Femur (tissue), 1 donor: ENCODE results near the gene KCNAB1.

Source experiments
- DNase-seq: peaks from one replicate; pipeline ENCODE4 v3.0.0-alpha.2; 2017

KCNAB1 gene

DNA sequence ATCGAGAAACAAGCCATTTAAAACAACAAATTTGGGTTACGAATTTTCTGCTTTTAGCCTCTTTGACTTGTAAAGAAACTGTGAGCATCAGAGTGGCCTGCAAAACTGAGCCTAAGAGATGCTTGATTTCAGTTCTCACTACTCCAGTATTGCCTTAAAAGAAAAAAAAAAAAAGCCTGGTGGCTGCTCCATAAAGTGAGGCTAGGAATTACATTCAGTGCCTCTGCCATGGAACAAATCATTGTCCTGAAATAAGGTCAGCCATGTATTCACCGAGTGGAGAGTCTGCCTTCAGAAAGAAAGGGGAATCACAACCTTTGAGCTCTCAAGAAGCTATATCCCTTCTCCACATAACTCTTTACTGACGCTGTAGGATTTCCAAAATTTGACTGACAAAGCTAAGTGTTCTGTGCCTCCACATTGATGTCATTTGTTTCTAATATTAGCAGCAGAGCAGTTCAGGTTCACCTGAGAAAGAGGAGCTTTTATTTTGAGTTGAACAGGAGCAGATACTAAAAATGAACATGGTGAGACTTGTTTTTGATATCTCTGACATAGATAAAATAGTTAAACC lies 297.3 kb downstream of the KCNAB1 start:
- no peak for DNase-seq

DNA sequence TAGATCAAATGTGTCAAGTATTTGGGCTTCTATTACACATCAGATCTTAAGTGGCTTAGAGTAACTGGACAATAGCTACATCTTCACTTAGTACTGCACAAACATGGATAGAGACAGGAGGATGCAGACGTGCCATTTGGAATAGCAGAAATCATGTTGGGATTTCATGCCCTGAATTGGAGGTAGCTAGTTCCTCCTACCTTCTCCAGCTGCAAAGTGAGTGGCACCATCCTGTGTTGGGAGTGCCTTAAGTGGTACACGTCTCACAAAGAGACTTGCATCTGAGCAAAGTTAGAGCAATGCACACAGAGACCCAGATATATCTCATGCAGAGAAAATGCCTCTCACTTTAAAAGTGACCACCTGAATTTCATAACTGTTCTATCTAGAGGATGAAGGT lies 298.1 kb downstream of the KCNAB1 start:
- DNase-seq = no peak

DNA sequence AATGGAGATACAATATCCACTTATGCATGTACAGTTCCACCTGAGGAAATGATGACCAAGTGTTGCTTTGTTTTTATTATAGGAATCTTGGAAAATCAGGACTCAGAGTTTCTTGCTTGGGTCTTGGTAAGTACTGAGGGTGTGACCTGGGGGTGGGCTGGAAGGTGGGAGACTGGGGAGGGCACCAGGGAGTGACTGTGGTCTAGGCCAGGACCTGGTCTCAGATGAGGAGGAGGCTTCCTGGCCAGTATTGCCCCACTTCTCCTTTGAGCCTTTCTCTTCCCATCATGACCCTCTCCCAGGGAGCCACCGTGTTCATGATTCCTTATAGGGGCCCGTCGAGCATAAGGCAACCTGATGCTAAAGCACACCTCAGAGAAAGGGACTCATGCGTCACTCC lies 301.2 kb downstream of the KCNAB1 start:
- no peak for DNase-seq

DNA sequence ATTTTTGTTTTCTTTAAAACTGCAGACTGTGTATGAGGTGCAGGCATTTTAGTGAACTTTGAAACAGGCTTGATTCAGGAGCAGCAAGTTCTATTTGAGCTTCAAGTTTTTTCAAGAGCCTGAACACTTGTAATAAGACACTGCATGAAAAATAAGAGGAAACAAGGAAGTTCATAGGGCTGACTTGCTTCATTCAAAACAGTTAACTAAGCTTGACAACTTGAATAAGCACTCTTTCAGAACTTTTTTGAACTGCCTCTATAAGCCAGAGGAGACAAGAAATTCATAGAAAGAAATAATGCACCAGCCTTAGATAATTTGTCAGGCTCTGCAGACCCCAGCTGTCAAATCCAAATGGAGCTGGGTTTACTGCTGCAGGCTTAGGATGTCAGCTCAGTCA lies 304.4 kb downstream of the KCNAB1 start:
- DNase-seq = no peak

DNA sequence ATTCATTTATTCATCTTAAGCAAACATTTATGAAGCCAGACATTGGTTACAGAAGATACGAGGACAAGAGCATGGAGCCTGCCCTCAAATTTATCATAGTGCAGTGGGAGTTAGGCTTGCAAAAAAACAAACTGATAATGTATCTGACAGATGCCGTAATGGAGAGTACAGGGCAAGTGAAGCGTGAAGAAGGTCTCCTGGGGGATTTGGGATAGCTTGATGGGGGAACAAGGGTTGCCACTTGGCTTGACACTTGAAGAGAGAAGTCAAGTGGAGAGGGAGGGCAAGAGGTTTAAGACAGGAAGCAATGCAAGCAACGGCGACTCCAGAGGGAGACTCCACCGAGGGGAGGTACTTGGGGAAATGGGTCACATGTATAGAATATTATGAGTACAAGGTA lies 305.3 kb downstream of the KCNAB1 start:
- DNase-seq = no peak

DNA sequence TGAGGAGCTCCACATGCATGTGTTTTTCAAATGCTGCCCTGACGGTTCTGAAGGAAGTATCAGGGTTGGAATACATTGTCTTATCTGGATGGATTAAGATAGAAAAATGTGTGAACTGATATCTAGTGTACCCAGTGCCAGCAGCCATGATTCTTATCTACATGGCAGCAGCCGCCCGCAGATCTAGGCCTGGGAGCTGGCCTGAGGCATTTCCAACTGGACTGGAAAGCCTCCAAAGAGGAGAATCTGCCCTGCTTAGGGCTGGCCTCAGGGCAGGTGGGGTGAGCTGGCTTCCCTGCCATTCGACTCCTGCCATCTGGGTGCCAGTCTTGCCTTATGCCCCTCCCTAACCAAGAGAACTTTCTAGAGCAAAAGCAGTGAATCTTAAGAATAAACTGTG lies 308.7 kb downstream of the KCNAB1 start:
- DNase-seq = no peak

DNA sequence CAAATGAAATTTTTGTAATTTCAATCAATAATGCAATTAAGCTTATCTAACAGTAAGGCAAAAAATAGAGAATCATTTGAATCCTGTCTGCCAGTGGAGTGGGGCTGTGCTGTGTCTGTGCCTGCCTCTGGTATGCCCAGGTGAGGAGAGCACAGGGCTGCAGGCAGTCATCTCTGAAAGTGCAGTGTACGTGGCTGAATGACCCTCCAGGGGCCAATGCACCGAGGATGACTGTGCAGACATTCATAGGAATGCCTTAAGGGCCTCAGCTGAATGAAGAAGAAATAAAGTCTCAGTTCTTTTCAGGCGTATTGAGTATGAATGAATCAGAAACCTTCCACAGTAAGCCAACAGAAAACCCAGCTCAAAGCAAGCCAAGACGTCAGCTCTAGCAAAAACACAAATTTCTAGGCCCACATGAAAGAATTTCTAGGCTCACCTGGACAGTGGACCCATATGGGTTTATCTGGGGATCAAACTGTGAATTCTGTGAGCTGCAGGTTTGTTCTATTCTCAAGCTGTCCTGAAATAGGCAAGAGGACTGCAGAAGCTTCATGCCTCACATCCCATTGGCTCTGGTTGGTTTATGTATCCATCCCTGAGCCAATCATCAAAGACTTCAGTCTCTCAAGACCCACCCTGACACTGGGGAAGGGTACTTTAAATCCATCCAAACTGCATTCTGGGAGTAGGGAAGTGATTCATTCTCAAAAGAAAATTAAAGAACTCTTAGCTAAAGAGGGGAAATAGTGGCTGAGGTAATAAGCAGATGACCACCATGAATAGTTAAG lies 311.2 kb downstream of the KCNAB1 start:
- no peak for DNase-seq

DNA sequence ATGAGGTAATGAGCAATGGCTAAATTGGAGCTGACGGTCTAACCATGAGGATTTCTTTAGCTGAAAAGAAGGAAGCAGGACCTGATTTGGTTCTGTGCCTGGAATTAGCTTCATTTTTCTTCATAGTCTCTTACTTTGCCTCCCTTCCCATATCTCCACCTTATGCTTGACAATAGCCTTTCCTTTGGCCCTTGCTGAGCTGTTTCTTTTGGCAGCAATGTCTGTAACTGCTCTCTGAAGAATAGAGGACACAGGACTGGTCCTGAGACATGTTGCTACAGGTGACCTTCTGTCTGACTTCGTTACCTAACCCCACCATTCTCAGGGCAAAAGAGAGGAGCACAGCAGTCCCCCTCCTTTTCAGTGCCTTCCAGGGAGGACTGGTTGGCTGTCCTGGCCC lies 312.2 kb downstream of the KCNAB1 start:
- no peak for DNase-seq

DNA sequence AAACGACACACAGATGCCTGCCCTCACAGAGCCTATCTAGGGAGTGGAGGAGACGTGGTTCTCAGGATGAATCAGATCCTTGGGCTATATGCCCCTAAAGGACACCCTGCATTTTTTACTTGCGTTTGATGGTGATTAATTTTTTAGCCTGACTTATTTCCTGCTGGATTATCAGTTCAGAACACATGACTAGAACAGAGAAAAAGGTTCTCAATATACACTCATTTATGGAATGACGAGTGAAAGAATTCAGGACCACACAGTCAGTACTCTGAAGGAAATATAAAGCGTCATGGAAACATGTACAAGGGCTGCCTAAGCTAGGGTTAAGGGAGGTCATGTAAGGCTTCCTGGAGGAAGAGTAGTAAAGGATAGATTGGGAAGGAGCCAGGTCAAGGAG lies 312.8 kb downstream of the KCNAB1 start:
- no peak for DNase-seq

DNA sequence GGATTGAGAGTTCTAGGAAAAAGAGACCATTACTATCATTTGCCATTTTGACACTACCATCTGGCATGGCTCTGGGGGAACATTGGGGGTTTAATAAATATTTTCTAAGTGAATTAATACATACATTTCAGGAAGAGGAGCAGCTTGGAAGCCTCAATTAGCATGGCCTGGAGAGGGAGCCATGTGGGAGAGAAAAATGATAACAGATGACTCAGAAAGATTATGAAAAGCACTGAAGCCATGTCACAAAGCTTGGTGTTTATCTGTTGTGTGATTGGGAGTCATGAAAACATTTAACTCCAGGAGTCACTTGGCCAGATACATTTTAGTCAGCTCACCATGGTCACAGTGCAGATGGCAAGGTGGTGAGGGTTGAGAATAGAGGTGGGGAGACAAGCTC lies 313.5 kb downstream of the KCNAB1 start:
- DNase-seq = no peak

DNA sequence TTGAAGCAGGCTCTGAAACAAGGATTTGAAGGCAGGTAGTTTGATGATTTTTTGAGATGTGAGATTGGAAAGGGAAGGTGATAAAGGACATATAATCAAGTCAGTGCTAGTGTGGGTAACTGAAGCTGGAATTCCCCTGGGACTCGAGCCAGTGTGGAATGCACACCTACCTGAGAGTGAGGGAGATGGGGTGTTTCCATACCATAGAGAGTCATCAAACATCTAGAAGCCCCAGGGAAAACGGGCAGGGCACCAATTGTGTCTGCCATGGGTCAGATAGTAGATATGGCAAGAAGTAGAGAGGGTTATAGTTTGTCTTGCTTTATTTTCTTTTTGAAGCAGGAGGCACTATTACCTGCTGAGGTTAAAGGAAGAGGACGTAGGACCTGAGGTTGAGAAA lies 314.5 kb downstream of the KCNAB1 start:
- DNase-seq = no peak

DNA sequence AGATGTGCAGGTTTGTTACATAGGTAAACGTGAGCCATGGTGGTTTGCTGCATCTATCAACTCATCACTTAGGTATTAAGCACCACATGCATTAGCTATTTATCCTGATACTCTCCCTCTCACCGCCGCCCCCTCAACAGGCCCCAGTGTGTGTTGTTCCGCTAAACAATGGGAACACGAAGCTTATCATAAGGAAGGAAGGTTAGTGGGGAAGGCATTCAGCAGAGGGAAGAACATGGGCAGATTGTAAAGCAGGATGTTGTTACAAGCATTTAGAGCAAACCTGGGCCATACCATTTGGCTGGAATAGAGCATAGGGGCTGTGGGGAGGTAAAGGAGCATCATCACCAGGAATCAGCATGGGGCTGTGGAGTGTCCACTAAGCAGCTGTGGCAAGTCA lies 322.7 kb downstream of the KCNAB1 start:
- no peak for DNase-seq

DNA sequence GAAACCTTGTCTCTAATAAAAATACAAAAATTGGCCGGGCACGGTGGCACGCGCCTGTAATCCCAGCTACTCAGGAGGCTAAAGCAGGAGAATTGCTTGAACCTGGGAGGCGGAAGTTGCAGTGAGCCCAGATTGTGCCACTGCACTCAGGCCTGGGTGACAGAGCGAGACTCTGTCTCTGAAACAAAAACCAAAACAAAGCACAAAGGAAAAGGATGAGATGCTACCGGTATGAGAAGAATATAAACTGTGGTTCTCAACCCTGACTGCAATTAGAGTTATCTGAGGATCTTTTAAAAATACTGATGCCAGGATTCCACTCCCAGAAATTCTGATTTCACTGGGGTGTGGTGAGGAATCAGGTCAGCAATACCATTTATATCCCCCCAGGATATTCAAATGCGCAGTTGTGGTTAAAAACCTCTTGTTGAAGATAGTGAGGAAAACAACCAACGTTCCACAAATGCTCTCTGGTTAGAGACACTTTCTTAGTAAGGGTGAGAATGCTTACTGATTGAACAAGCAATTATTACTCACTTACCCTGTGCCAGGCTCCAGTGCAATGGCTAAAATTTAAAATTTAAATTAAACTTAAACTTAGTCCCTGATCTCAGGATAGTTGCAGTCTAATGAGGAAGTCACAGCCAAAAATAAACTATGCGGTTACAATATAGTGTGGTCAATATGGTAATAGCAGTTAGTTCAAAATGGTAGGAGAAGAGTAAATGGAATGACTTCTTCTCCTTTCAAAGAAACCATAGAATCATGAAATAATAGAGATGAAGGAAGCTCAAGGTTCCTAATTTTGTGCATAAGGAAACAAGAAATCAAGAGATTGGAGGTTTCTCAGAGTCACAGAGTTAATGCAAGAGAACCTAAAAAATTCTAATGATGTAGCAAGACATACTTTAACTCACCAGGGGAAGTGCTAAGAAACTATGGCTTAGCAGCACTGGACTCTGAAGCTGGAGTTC lies 325.0 kb downstream of the KCNAB1 start:
- no peak for DNase-seq

DNA sequence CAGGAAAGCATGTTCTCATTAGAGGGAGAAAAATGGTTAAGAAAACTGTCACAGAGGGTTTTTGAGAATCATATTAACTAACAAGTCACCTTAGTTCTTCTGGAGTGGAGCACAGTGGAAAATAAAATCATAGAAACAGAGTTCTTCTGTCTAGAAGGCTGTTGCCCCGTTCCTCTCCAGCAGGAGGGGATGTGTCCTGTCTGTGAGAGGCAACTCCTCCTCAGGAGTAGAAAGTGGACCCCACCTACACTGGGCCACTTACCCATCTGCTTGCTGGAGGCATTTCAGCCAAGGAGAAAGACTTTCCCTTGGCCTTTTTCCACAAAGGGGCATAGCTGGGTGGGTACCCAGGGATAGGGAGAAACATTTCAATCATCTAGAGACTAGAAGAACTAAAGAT lies 327.9 kb downstream of the KCNAB1 start:
- no peak for DNase-seq

DNA sequence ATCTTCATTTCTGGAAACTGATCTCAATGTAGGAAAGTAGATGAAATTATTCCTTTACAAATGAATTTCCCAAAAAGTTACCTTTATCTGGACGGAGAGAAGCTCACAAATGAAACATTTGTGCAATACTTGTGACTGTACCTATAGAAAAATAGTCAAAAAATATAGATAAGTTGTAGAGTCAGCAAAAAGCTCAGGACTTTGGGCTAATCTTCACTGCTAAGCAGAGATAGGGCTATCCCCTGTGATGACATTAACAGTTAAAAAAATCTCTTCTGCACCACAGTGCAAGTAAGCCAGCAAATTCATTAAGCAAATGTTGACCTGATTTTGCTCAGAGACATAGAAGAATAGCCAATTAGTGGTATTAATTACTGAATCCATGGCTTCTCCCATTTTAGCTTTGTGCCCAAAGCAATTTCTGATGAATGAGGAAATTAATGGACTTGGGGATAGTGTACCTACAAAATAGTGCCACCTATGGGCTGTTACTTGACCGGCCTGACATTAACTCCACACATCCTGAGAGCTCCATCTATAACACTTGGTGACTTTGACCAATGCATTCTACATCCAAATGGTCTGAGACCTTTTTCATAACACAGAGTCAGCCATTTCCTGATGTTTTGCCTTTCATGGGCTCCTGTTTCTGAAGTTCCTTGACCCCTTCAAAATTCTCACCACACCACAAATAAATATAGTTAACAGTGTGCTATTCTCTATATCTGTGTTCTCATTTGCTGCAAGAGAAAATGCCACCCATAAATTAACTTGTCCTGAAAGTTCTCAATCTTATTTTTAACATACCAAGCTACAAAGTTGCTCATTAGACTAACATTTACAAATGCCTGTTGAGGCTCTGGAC lies 329.6 kb downstream of the KCNAB1 start:
- DNase-seq = no peak

DNA sequence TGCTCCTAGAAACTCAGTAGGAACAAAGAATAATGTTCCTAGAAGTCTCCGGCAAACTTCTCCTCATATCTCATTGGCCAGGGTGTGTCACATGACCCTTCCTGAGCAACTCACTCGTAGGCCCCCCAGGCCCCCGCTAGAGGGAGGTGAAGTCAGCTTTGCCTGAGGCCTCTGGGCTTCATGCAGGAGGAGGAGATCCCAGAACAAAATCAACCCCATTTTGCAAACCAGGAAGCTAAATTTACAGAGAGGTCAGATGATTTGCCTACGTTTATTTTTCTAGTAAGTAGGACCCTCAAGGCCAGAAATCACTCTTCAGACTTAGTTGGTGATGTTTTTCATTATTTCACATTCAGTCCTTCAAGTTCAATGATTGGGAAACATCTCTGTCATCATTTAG lies 335.5 kb downstream of the KCNAB1 start:
- no peak for DNase-seq

DNA sequence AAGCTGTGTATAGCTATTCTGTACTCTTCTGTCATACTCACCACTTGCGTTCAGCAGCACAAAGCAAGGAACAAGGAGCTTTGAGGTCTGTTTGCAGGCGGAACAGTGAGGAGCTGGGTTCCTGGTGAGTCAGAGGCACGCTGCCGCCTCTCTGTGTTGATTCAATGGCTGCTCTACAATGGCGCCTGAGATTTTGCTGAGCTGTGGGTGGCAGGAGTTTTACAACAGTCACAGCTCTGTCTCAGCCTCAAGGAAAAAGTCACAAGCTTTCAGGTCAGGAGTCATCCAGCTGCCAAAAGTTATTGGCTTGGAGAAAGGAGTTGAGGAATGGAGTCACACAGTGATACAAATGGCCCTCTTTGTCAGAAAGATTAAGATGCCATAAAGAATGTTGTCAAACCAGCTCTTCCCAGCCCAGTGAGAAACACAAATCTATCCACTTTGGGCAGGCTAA lies 336.4 kb downstream of the KCNAB1 start:
- DNase-seq = no peak

DNA sequence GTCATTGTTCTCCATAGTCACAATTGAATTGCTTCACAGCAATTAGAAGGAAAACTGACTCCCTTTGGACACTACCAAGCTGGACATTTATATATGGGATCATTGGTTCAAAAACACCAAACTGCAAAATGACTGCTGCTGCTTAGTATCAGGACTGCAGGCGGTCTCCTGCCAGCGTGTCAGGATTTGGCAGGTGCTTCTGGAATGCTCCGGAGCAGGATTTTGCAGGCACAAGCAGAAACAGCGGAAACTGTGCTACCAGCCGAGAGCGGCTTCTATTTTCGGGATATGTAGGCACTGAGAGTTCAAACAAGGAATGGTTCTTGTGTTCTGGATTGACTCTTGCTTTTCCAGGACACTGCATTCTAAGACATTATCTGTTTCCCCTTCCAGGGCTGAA lies 339.1 kb downstream of the KCNAB1 start:
- DNase-seq = peak; percentile 57

DNA sequence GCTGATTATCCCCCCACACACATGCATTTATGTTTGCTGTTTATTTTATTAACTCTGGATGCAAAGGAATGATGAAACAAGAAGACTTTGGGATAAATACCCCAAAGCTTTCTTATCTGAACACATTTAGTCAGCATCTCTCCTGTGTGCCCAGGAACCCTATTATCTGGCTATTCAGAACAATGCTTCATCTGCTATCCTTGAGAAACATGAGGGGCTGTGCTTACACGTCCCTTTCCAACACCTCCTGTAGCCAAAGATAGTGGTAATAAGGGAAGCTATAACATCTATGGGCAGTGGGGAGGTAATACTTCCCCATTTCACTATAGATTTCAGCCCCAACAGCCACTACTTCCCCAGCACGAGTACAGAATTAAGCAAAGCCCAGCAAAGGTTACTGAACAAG lies 339.8 kb downstream of the KCNAB1 start:
- no peak for DNase-seq

DNA sequence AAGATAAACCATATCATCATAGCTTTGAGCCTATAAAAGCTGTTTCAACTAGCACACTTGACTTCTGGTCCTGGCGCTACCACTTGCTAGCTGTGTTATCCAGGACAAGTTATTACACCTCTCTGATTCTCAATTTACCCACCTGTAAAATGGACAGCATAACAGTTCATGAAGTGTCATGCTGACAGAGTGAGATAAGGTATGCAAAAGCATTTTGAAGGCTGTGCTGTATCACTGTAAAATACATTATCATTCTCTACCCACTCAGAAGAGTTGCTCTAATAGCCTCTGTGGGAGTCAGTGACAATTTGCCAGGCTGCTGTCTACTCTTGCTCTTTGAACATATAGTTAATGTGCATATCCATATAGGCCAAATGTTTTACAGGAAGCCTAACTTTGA lies 341.5 kb downstream of the KCNAB1 start:
- no peak for DNase-seq

DNA sequence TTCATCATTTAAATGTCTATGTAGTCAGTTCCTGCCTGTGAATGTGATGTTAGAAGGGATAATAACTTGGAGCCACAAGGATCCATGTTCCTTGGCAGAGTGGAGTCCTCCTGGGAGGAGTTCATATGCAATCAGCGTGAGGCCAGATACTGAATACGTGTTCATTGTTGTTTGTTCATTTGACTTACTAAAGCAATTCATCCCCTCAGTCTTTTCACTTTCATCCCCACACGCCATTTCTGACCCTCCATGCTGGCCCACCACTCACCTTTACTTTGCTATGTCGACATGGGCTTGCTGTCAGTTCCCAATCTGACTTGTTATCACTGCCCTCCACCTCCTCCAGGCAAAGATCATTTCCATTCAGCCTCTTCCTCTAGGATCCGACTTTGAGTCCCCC lies 342.7 kb downstream of the KCNAB1 start:
- no peak for DNase-seq

DNA sequence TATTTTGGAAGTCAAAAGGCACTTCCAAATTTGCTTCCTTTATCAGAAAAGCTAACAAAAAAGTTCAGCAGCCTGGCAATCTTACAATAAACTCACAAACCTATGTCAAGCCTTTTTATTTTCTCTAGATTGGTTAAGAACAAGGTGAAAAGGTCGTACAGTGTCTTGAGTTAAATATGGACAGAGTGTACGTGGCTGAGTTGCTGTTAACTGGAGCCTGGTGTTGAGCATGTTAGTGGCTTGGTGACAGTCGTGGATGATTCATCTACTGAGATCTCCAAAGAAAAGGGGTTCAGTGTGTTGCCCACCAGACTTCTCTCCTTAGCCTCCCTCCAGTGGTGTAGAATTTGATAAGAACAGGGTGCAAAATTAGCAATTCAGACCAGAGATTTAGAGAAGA lies 344.8 kb downstream of the KCNAB1 start:
- DNase-seq = no peak

DNA sequence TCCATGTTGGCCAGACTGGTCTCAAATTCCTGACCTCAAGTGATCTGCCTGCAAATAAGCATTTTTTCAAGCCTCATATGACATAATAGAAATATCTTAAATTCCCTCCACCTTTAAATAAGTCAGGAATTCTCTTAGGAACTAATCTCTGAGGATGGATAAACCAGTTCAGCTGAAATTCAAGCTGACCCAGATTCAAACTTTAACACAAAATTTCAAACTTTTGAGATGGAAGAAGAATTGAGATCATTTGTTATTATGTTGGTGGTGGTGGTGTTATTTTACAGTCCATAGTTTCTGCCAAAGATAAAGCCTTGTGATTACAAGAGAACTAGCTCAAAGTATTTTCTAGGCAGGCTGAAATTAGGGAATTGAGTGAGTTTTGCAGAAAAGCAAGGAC lies 349.1 kb downstream of the KCNAB1 start:
- DNase-seq = no peak
